ENCODE measurements around the gene ERCC2.

ERCC2 gene

DNA sequence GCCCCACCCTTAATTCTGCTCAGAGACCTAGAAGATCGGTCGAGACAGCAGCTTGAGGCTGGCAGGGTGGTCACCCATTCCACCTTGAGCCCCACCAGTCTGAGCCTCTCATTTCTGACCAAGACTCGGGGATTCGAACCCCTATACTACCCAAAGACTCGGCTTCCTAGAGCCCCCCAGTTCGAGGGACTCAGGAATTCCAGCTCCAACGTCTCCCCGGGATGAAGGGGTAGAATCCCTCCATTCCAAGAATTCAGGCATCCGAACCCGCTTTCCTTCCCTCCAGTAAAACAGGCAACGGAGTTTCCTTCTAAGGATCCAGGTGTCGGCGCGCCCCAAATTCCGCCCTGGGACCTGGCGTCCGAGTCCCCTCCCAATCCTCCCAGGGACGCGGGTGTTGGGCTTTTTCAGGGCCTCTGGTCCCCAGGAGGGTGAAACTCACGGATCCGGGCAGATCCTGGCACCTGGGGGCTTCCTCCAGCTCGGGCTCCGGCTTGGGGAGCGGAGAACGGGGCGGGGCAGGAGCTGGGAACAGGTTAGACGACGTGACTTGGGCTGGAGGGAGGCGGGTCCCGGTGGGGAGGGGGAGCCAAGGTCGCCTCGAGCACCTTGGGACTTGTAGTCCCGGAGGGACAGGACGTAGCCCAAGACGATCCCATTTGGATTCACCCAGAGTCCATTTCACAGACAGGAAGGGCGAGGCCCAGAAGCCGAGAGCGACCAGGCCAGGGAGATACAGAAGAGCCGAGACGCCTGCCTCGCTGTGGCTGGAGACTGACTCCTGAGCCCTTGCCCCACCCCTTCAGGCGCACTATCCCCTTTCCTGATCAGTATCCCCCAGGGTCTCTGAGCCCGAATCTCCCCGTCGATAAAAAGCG lies 34.4 kb upstream of the ERCC2 start, which contains the start of gene PPP1R13L:
Gene PPP1R13L (minus strand): TSS at position 513 of the 878 bp plus-strand sequence. CDS start 6,751 bp downstream, outside the sequence.
- peaks cover 4 to 21% of the 10 kb centered on the region in 2 experiments for H3K36me3 ChIP-seq (ENCODE audit: control insufficient read depth in 1 of 2, insufficient read depth in 2 of 2, low read depth in 1 of 2, low read length in 2 of 2)
- peak within 1 kb of the TSS; percentile 98 for H3K9ac ChIP-seq (ENCODE audit: low read length)
- H2BK12ac ChIP-seq (ENCODE audit: low read length in 2 of 2) = peak within 1 kb of the TSS in 1 of 2 experiments; percentile 70
- H3K79me1 ChIP-seq (replicated peaks; ENCODE audit: low read length, poor library complexity, severe bottlenecking) = peaks cover 36% of the 10 kb centered on the region
- H3K14ac ChIP-seq (ENCODE audit: low read length in 2 of 2) = peak within 1 kb of the TSS in 1 of 2 experiments; percentile 86
- peak within 1 kb of the TSS; percentile 94 for H2BK15ac ChIP-seq (ENCODE audit: low read depth, poor library complexity, severe bottlenecking)
- peak within 1 kb of the TSS; percentile 85 for H2AFZ ChIP-seq (ENCODE audit: low read depth, low read length)
- H2BK120ac ChIP-seq (ENCODE audit: low read depth, low read length) = peak within 1 kb of the TSS; percentile 67
- H3K23ac ChIP-seq (ENCODE audit: low read length in 2 of 2) = peak within 1 kb of the TSS in 1 of 2 experiments; percentile 46
- peak within 1 kb of the TSS; percentile 65 to 97 for H3K4me3 ChIP-seq (ENCODE audit: insufficient read depth in 1 of 2, low read depth in 1 of 2, low read length in 2 of 2)
- peaks cover 34% of the 10 kb centered on the region for H3K4me1 ChIP-seq (ENCODE audit: control insufficient read depth, insufficient read depth, low read depth, low read length)
- peak within 1 kb of the TSS; percentile 73 for H4K8ac ChIP-seq (ENCODE audit: low read length)
- DNase-seq = no peak
- H2BK5ac ChIP-seq (ENCODE audit: low read depth, low read length, poor library complexity, severe bottlenecking) = peak within 1 kb of the TSS; percentile 99
- H3K4me2 ChIP-seq (ENCODE audit: low read length, poor library complexity, severe bottlenecking) = peak within 1 kb of the TSS; percentile 97
- peak within 1 kb of the TSS; percentile 71 to 89 for H3K18ac ChIP-seq (ENCODE audit: low read depth in 1 of 2, low read length in 2 of 2)
- peak within 1 kb of the TSS; percentile 6 for H2AK5ac ChIP-seq (ENCODE audit: low read length, severe bottlenecking)
- no peaks in the 10 kb centered on the region for H3K27me3 ChIP-seq (ENCODE audit: control insufficient read depth in 1 of 2, insufficient read depth in 1 of 2, low read length in 2 of 2)
- H3K4ac ChIP-seq (ENCODE audit: low read depth in 1 of 2, low read length in 2 of 2) = peak within 1 kb of the TSS; percentile 57 to 59
- peak within 1 kb of the TSS; percentile 100 for H3K27ac ChIP-seq (ENCODE audit: low read length, poor library complexity, severe bottlenecking)
- H4K91ac ChIP-seq (ENCODE audit: low read length) = peak within 1 kb of the TSS; percentile 79
- 7% methylated on average over 41 of the region's 46 CpGs for WGBS
- H3K9me3 ChIP-seq (ENCODE audit: control insufficient read depth, low read length) = no peaks in the 10 kb centered on the region

DNA sequence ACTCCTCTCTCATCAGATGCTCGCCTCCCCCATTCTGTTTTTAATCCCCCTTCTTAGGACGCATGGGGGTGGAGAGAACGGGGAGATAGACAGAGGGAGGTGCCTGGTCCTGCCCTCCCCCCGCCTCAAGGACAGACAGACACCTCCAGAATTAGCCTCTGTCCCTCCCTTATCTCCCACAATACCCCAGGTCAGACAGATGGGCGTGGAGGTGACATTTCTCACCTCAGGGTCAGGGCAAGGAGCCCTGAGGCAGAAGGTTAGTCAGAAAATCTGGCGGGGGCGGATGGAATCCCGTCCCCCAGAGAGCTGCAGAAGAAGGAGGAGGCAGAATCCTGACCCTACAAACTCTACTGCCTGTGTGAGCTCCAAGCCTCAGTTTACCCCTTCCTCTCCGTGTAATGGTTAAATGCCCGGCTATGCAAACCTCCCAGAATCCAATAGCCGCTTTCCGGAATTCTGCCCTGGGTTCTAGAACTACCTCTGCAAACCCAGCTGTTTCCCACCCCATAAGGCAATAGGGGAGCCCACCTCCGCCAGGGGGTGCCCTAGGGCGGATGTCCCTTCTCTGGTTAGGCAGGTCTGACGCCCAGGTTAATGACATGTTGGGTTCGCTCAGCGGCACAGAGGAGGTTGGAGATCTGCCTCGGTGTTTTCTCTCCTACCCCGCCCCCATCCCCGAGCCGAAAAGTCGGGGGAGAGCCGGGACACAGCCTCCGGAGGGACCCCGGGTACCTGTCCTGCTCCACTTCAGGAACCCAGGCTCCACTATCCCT lies 33.6 kb upstream of the ERCC2 start:
- WGBS = 16% methylated on average over 25 of the region's 25 CpGs
- Histone ChIP-seq H2BK12ac (ENCODE audit: low read length in 2 of 2) (peak overlapping the region in 1 of 2 experiments; percentile 6), H3K79me1 (replicated peaks; ENCODE audit: low read length, poor library complexity, severe bottlenecking) (peaks cover 36% of the 10 kb centered on the region), H2BK5ac (ENCODE audit: low read depth, low read length, poor library complexity, severe bottlenecking) (no peak overlapping the region), H2BK15ac (ENCODE audit: low read depth, poor library complexity, severe bottlenecking) (peak overlapping the region; percentile 56), H3K27me3 (ENCODE audit: control insufficient read depth in 1 of 2, insufficient read depth in 1 of 2, low read length in 2 of 2) (no peaks in the 10 kb centered on the region), H2AK5ac (ENCODE audit: low read length, severe bottlenecking) (peak overlapping the region; percentile 6), H2AFZ (ENCODE audit: low read depth, low read length) (no peak overlapping the region), H4K91ac (ENCODE audit: low read length) (no peak overlapping the region), H2BK120ac (ENCODE audit: low read depth, low read length) (no peak overlapping the region), H3K27ac (ENCODE audit: low read length, poor library complexity, severe bottlenecking) (no peak overlapping the region), H3K23ac (ENCODE audit: low read length in 2 of 2) (no peak overlapping the region), H3K18ac (ENCODE audit: low read depth in 1 of 2, low read length in 2 of 2) (no peak overlapping the region), H3K14ac (ENCODE audit: low read length in 2 of 2) (no peak overlapping the region), H3K4me1 (ENCODE audit: control insufficient read depth, insufficient read depth, low read depth, low read length) (peaks cover 34% of the 10 kb centered on the region), H3K9ac (ENCODE audit: low read length) (peak overlapping the region; percentile 98), H3K36me3 (ENCODE audit: control insufficient read depth in 1 of 2, insufficient read depth in 2 of 2, low read depth in 1 of 2, low read length in 2 of 2) (peaks cover 4 to 16% of the 10 kb centered on the region in 2 experiments), H4K8ac (ENCODE audit: low read length) (no peak overlapping the region), H3K4ac (ENCODE audit: low read depth in 1 of 2, low read length in 2 of 2) (no peak overlapping the region), H3K4me2 (ENCODE audit: low read length, poor library complexity, severe bottlenecking) (peak overlapping the region; percentile 88), H3K9me3 (ENCODE audit: control insufficient read depth, low read length) (no peaks in the 10 kb centered on the region), H3K4me3 (ENCODE audit: insufficient read depth in 1 of 2, low read depth in 1 of 2, low read length in 2 of 2) (peak overlapping the region; percentile 65 to 97)
- peak; percentile 47 for DNase-seq

DNA sequence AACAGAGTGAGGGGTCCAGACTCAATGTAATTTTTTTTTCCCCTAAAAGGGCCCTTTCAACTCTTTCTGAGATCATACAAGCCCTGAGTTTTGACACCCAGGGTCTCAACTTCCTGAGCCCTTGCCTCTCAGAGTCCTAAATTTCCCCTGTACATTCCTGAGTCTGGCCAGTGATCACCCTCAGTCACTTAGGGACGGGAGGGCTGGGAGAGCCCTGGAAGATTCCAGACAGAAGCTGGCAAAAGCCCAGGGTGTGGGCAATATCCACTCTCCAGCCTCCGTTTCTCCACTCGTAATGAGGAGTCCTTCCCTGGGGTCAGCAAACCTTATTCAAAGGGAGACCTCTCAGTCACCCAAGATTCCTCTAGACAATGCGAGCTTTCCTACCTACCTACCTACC lies 32.9 kb upstream of the ERCC2 start:
- H3K36me3 ChIP-seq (ENCODE audit: control insufficient read depth in 1 of 2, insufficient read depth in 2 of 2, low read depth in 1 of 2, low read length in 2 of 2) = peaks cover 0 to 9% of the 10 kb centered on the region in 2 experiments
- H3K14ac ChIP-seq (ENCODE audit: low read length in 2 of 2) = no peak overlapping the region
- H3K23ac ChIP-seq (ENCODE audit: low read length in 2 of 2) = no peak overlapping the region
- no peak overlapping the region for H3K4ac ChIP-seq (ENCODE audit: low read depth in 1 of 2, low read length in 2 of 2)
- H3K79me1 ChIP-seq (replicated peaks; ENCODE audit: low read length, poor library complexity, severe bottlenecking) = peaks cover 34% of the 10 kb centered on the region
- no peak overlapping the region for H4K91ac ChIP-seq (ENCODE audit: low read length)
- H2BK12ac ChIP-seq (ENCODE audit: low read length in 2 of 2) = no peak overlapping the region
- H2BK15ac ChIP-seq (ENCODE audit: low read depth, poor library complexity, severe bottlenecking) = no peak overlapping the region
- no peak overlapping the region for H3K27ac ChIP-seq (ENCODE audit: low read length, poor library complexity, severe bottlenecking)
- no peak overlapping the region for H3K4me3 ChIP-seq (ENCODE audit: insufficient read depth in 1 of 2, low read depth in 1 of 2, low read length in 2 of 2)
- H3K27me3 ChIP-seq (ENCODE audit: control insufficient read depth in 1 of 2, insufficient read depth in 1 of 2, low read length in 2 of 2) = no peaks in the 10 kb centered on the region
- H4K8ac ChIP-seq (ENCODE audit: low read length) = no peak overlapping the region
- H3K18ac ChIP-seq (ENCODE audit: low read depth in 1 of 2, low read length in 2 of 2) = no peak overlapping the region
- no peak for DNase-seq
- H2BK120ac ChIP-seq (ENCODE audit: low read depth, low read length) = no peak overlapping the region
- WGBS = 70% methylated on average over 4 of the region's 4 CpGs
- H3K4me2 ChIP-seq (ENCODE audit: low read length, poor library complexity, severe bottlenecking) = no peak overlapping the region
- H2AK5ac ChIP-seq (ENCODE audit: low read length, severe bottlenecking) = no peak overlapping the region
- no peak overlapping the region for H3K9ac ChIP-seq (ENCODE audit: low read length)
- no peak overlapping the region for H2BK5ac ChIP-seq (ENCODE audit: low read depth, low read length, poor library complexity, severe bottlenecking)
- H2AFZ ChIP-seq (ENCODE audit: low read depth, low read length) = no peak overlapping the region
- H3K9me3 ChIP-seq (ENCODE audit: control insufficient read depth, low read length) = no peaks in the 10 kb centered on the region
- H3K4me1 ChIP-seq (ENCODE audit: control insufficient read depth, insufficient read depth, low read depth, low read length) = peaks cover 34% of the 10 kb centered on the region

Measured in mesenchymal stem cell (in vitro differentiated cells and primary cell).